Breast epithelium (tissue), 4 donors: Measurements from ENCODE around the gene KCNJ1. TPM values are rescaled to one million over a fixed set of nuclear protein-coding genes. Genes with fewer than 3 reads are reported as not detected.
A peak's percentile ranks its signal among the peaks of the same experiment; 100 is the strongest.

Source experiments
- DNase-seq, 2 donors: peaks; one replicate each; pipeline ENCODE4 v3.0.0-alpha.2; 2019; ENCODE audit warnings: low spot score in 2 of 2
- H3K27ac ChIP-seq, 2 donors: fragments of 200-600 bp; sonication (generic) in 1 of 2; one replicate each; pipeline ENCODE4 v1.5.1; 2016 to 2019; ENCODE audit warnings: mild to moderate bottlenecking in 1 of 2
- H3K27me3 ChIP-seq, 2 donors: fragments of 200-600 bp; sonication (generic) in 1 of 2; one replicate each; pipeline versions ENCODE4 v1.5.1 to v1.6.0; 2017 to 2019; ENCODE audit warnings: control low read depth in 1 of 2, mild to moderate bottlenecking in 1 of 2
- H3K36me3 ChIP-seq: fragments of 200-600 bp; one replicate; pipeline ENCODE4 v1.5.1; 2019
- H3K4me1 ChIP-seq, 2 donors: fragments of 200-600 bp; sonication (generic); one replicate each; pipeline ENCODE4 v1.5.1; 2016 to 2019; ENCODE audit warnings: control low read depth in 1 of 2
- H3K4me3 ChIP-seq, 3 donors: fragments of 200-600 bp; sonication (generic); 1 replicate in 2 of 3; 2 replicates in 1 of 3; pipeline ENCODE4 v1.5.1; 2016 to 2019; ENCODE audit warnings: mild to moderate bottlenecking in 3 of 3, moderate library complexity in 2 of 3
- H3K9me3 ChIP-seq, 2 donors: fragments of 200-600 bp; sonication (generic) in 1 of 2; one replicate each; pipeline ENCODE4 v1.5.1; 2016 to 2019; ENCODE audit warnings: control low read depth in 1 of 2
- POLR2A ChIP-seq: fragments of 450-650 bp; IDR thresholded peaks from one replicate; pipeline ENCODE4 v1.6.1; 2016; ENCODE audit warnings: antibody characterized with exemption, mild to moderate bottlenecking, moderate library complexity
- POLR2AphosphoS5 ChIP-seq, 3 donors: sonication (generic); formaldehyde crosslinking; IDR thresholded peaks; one replicate each; pipeline ENCODE4 v1.6.1; 2017; ENCODE audit warnings: antibody characterized with exemption in 3 of 3
- intact Hi-C: fragments of 100-400 bp; cut with DNase I; formaldehyde crosslinking; loops from one replicate; pipeline ENCODE4 v1.15.1; 2023; ENCODE audit warnings: low total_unique reads
- total RNA-seq, 3 donors: library from RNA; depleted of rRNA; stranded (reverse); fragments of >200 nt; gene quantifications; one replicate each; pipeline ENCODE4 v1.1.0, GENCODE V29; 2016
- TF ChIP-seq, protein P1 (sequence below), 3 donors: fragments of 450-650 bp; IDR thresholded peaks; one replicate each; pipeline ENCODE4 v1.5.1; 2016 to 2017; ENCODE audit warnings: antibody characterized with exemption in 3 of 3, mild to moderate bottlenecking in 3 of 3, moderate library complexity in 3 of 3

Gene KCNJ1
- total RNA-seq, 3 donors from 2014 or later = 0.16 TPM; not detected in 2

DNA sequence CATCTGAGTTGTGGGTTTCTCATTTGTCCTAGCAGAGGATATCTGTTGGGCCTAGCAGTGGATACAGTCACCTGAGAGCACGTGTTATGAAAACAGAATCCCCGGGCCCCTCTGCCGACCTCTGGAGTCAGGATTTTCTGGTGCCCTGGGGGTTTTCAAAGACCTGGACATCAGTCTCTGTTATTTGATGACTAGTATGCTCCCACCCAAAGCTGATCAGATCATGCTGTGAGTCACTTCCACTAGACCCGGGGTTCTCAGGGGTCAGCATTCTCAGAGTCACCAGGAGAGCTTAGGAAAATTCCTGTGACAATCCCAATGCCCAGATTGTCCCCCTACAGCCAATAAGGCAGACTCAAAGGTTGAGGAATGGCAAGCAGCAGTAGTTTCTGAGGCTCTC lies 38.7 kb downstream of the KCNJ1 start:
- intact Hi-C loops = loop anchor here (10.0 kb wide), 1 partner anchor 654 kb away; no protein-coding TSS in a partner anchor
- no peak overlapping the region for H3K27ac ChIP-seq
- peaks cover 0 to 2% of the 10 kb centered on the region in 2 donors for H3K27me3 ChIP-seq
- no peaks in the 10 kb centered on the region for H3K36me3 ChIP-seq
- no peak for TF ChIP-seq POLR2AphosphoS5 (IDR thresholded peaks at IDR 0.05)
- TF ChIP-seq, protein P1, sequence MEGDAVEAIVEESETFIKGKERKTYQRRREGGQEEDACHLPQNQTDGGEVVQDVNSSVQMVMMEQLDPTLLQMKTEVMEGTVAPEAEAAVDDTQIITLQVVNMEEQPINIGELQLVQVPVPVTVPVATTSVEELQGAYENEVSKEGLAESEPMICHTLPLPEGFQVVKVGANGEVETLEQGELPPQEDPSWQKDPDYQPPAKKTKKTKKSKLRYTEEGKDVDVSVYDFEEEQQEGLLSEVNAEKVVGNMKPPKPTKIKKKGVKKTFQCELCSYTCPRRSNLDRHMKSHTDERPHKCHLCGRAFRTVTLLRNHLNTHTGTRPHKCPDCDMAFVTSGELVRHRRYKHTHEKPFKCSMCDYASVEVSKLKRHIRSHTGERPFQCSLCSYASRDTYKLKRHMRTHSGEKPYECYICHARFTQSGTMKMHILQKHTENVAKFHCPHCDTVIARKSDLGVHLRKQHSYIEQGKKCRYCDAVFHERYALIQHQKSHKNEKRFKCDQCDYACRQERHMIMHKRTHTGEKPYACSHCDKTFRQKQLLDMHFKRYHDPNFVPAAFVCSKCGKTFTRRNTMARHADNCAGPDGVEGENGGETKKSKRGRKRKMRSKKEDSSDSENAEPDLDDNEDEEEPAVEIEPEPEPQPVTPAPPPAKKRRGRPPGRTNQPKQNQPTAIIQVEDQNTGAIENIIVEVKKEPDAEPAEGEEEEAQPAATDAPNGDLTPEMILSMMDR (IDR thresholded peaks at IDR 0.05) = no peak
- no peak for TF ChIP-seq POLR2A
- no peak for DNase-seq
- H3K4me3 ChIP-seq = no peak overlapping the region
- H3K9me3 ChIP-seq = no peaks in the 10 kb centered on the region
- H3K4me1 ChIP-seq = peaks cover 0 to 5% of the 10 kb centered on the region in 2 donors

DNA sequence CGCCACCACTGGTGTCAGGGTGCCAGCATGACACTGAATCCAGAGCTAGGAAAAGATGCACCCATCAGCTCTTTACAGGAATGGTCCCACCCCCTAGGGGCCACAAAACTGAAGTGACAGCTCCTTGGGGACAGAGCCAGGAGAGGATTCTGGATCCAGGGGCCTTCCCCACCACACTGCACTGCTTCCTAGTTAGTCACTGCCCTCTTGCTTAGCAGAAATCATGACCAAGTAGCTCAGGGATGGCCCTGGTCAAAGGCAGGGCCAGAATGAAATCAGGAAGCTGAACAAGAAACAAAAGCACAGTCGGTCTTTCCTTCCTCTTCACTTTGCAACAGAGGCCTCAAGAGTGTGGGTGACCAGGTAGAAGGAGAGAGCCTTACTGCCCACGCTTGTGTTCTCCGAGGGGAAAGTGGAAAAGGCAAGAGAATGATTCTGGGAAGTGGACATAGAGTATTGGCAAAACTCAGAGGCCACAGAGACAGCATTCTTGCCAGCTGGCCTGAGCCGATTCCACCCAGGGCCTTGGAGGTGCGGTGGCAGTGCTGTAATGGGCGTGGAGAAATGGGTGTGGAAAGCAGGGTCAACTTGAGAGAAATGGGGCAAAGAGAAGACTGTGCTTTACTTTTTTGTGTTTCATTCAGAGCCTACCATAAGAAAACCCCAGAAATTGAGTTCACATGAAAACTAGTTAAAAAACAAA lies 39.8 kb downstream of the KCNJ1 start:
- Histone ChIP-seq H3K27me3 (no peaks in the 10 kb centered on the region), H3K27ac (no peak overlapping the region), H3K9me3 (no peaks in the 10 kb centered on the region), H3K36me3 (no peaks in the 10 kb centered on the region), H3K4me1 (peaks cover 0 to 5% of the 10 kb centered on the region in 2 donors), H3K4me3 (no peak overlapping the region)
- no peak for DNase-seq
- intact Hi-C loops = loop anchor here (10.0 kb wide), 1 partner anchor 653 kb away; no protein-coding TSS in a partner anchor
- TF ChIP-seq POLR2A (no peak), POLR2AphosphoS5 (IDR thresholded peaks at IDR 0.05) (no peak)
- TF ChIP-seq, protein P1 (IDR thresholded peaks at IDR 0.05) = no peak

DNA sequence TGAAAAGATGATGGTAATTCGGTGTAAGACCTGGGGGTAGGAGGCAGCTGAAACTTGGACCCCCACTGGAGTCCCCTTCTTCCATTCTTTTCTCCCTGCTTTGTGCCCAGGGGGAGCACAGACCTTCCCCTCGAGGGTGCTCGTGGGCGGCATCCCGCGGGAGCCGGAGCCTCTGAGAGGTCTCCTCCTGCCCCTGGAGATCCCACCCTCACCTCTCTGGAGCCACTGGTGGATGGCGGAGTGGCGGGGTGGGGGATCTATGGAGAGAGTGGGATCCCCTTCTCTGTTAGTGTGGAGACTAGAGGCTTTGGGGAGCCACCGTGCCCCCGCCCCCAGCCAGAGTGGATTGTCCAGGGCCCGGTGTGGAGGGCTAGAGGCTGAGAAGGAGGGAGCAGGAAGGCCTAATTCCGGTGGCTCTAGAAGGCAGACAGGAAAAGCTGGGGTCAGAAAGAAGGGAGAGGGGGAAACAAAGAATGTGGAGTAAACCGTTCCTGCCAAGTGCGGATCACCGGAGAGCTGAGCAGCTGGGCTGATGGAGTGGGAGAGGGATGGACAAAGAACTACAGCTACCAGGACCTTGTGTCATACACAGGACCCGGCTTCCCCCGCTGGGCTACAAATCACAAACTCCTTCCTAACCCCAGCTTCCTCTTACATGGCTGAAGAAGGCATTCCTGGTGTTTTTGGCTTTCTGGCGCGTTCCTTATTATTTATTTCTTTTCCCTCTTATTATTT lies 41.9 kb downstream of the KCNJ1 start:
- no peak for DNase-seq
- Histone ChIP-seq H3K27me3 (no peaks in the 10 kb centered on the region), H3K36me3 (no peaks in the 10 kb centered on the region), H3K4me1 (no peaks in the 10 kb centered on the region), H3K27ac (no peak overlapping the region), H3K9me3 (no peaks in the 10 kb centered on the region), H3K4me3 (no peak overlapping the region)
- intact Hi-C loops = loop anchor here (10.0 kb wide), 1 partner anchor 650 kb away; no protein-coding TSS in a partner anchor
- TF ChIP-seq POLR2AphosphoS5 (IDR thresholded peaks at IDR 0.05) (no peak), POLR2A (no peak)
- TF ChIP-seq, protein P1 (IDR thresholded peaks at IDR 0.05) = no peak

DNA sequence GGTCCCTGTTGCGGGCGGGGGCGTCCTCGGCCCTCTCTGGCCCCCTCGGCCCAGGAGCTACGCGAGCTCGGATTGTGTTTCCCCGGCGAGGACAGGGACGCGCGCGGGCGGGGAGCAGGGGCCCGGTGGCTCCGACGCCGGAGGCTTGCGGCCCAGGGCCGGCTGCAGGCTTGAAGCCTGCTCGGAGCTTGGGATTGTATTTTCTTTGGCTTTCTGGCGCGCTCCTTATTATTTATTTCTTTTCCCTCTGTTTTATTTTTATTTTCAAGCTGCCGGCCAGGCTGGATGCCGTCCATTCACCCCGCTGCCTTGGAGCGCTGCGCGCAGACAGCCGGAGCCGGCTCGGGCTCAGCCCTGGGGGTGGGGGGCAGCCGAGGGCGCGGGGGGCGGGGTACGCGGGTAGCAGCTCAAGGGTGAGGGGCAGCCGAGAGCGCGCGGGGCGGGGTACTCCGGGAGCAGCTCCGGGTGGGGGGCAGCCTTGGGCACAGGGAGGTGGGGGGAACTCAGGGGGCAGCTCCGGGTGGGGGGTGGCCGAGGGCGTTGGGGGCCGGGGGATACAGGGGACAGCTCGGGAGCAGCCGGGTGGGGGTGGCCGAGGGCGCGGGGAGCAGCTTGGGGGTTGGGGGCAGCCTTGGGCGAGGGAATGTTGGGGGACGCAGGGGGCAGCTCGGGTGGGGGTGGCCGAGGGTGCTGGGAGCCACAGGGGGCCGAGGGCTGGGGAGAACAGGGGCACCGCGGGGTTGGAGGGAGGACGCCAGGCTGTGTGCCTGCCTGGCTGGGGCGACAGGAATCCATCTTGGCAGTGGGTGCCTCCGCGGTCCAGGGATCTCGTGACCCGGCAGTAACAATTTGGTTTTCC lies 42.7 kb downstream of the KCNJ1 start:
- Histone ChIP-seq H3K4me3 (peak overlapping the region; percentile 22 to 50 (median 28)), H3K27ac (no peak overlapping the region), H3K36me3 (no peaks in the 10 kb centered on the region), H3K4me1 (no peaks in the 10 kb centered on the region), H3K27me3 (no peaks in the 10 kb centered on the region), H3K9me3 (no peaks in the 10 kb centered on the region)
- intact Hi-C loops = loop anchor here (10.0 kb wide), 1 partner anchor 650 kb away; no protein-coding TSS in a partner anchor
- TF ChIP-seq POLR2A = no peak
- no peak for TF ChIP-seq POLR2AphosphoS5 (IDR thresholded peaks at IDR 0.05)
- TF ChIP-seq, protein P1 (IDR thresholded peaks at IDR 0.05) = no peak
- no peak for DNase-seq
